Measurements from ENCODE around the gene ZKSCAN5.
"Not testable (repeated sequence)": the region's sequence is repeated elsewhere in the genome, so short reads cannot be mapped to it uniquely, and the experiment has no call there.

The ZKSCAN5 gene

DNA sequence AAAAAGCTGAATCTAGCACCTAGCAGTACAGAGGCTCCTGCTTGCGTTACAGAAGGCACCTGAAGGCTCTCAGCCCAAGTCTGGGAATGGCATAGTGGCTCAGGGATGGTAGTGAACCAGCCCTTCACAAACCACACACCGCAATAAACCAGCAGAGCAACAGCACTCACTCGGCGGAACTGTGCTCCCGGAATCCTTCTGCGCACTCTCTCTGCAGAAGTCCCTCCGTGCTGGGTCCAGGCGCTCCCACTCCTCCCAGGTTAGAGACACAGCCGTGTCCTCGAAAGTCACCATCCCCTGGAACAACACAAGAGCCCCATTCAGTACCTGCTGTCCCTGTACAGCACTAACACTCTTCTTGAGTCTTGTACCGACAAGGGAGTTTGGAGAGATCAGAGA lies 5.9 kb upstream of the ZKSCAN5 start:
- DNase-seq, result no peak

DNA sequence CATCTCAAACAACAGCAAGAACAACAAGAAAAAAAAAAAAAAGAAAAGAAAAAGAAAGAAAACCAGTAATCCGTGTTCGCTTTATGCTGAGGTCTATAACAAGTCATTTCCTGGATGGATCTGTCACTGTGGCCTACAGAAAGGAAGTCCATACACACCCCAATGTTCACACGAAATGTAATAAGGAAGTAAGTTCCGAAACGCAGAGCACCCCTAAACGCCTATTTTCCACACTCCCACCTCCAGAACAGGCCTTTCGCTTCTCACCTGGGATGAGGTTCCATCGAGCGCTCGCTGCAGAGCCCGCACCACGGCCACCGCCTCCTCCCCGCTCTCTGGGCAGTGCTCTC lies 5.1 kb upstream of the ZKSCAN5 start:
- DNase-seq, result peak; percentile 37

- peak; percentile 91 for DNase-seq
Measured at GRCh38 chr7:99499721-99500636, 4.5 kb upstream of the ZKSCAN5 start, which contains the start of gene ZNF394. ZNF394 (minus strand) TSS chr7:99500281; CDS start chr7:99500093, 188 bp downstream.

DNA sequence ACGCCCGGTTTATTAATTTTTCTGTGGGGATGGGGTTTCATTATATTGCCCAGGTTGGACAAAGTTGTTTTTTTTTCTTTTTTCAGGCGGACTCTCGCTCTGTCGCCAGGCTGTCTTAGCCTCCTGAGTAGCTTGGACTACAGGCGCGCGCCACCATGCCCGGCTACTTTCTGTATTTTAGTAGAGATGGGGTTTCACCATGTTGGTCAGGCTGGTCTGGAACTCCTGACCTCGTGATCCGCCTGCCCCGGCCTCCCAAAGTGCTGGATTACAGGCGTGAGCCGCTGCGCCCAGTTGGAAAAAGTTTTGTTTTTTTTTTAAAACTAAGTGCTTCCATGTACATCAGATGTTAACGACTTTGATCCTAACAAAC lies 3.8 kb upstream of the ZKSCAN5 start:
- DNase-seq, result no peak

DNA sequence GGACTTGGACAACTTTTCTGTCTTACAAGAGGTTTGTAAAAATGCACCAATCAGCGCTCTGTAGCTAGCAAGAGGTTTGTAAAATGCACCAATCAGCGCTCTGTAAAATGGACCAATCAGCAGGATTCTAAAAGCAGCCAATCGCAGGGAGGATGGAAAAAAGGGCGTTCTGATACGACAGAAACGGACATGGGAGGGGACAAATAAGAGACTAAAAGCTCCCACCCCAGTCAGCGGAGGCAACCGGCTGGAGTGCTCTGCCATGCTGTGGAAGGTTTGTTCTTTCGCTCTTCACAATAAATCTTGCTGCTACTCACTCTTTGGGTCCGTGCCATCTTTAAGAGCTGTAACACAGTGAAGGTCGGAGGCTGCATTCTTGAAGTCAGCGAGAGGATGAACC lies 3.2 kb upstream of the ZKSCAN5 start:
- DNase-seq, result not testable (repeated sequence)

DNA sequence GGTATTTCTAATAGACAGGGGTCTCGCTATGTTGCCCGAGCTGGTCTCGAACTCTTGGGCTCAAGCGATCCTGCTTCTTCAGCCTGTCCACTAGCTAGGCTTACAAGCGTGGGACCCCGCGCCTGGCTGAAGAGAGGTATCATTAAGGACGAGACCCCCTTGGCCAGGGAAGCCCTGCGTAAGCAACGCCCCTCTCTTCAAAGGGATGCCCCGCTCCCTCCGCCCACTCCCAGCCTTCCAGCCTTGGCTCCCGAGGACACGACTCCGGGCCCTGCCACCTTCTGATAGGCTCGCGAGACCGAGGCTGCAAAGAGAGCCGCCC lies 220 bp upstream of the ZKSCAN5 start:
- no peak for DNase-seq

DNA sequence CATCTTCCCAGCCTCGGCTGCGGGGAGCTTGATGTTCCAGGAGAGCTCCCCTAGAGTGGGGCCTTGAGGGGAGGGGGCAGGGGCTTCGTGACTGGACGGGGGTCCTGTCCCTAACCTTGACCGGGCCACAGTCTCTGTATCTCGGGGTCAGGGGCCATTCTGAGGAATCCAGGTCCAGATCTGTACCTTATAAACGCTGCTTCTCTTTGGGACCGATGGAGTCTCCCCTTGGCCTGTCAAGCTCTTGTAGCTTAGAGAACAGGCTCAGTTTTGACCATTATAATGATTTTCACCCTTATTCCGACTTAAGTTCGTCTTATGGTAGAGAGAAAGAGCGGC lies 831 bp downstream of the ZKSCAN5 start:
- no peak for DNase-seq

DNA sequence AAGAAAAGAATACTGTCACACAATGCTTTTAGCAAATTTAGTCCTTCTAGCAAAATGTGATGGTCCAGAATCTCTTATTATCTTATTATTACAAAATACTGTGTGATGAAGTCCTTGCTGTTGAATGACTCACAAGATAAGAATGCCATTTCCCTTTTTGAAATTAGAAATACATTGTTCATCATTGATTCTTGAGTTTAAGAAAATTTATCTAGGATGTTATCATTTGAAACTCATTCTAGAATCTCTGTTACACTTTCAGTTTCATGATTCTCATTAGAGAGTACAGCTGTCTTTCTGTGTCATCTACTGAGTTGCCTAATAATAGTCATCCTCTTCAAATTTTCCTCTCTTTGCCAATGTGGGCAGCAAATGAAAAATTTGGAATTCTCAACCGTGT lies 9.6 kb downstream of the ZKSCAN5 start:
- DNase-seq, result no peak

DNA sequence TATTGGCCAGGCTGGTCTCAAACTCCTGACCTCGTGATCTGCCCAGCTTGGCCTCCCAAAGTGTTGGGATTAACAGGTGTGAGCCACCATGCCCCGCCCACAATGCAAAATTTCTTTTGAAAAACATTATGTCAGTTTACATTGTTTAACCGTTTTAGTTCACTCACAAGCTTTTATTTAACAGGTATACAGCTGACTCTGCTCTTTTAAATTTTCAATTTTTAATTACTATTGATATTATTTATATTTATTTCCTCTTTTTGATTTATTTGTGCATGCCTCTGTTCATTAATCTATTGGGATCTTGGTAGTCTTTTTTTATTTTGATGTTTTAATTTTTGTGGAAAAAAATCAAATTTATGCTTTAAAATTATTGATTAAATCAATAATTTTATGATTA lies 16.9 kb downstream of the ZKSCAN5 start:
- DNase-seq, result no peak

- DNase-seq, result no peak
Measured at GRCh38 chr7:99525713-99526440, 21.4 kb downstream of the ZKSCAN5 start.

DNA sequence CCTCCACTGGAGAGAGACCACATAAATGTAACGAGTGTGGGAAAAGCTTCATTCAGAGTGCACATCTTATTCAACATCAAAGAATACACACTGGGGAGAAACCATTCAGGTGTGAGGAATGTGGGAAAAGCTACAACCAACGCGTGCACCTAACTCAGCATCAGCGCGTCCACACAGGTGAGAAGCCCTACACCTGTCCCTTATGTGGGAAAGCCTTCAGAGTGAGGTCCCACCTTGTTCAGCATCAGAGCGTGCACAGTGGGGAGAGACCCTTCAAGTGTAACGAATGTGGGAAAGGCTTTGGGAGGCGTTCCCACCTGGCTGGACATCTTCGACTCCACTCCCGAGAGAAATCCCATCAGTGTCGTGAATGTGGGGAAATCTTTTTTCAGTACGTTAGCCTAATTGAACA lies 26.9 kb downstream of the ZKSCAN5 start:
- DNase-seq, result no peak

- DNase-seq, result no peak
Measured at GRCh38 chr7:99535667-99536066, 31.2 kb downstream of the ZKSCAN5 start.

DNA sequence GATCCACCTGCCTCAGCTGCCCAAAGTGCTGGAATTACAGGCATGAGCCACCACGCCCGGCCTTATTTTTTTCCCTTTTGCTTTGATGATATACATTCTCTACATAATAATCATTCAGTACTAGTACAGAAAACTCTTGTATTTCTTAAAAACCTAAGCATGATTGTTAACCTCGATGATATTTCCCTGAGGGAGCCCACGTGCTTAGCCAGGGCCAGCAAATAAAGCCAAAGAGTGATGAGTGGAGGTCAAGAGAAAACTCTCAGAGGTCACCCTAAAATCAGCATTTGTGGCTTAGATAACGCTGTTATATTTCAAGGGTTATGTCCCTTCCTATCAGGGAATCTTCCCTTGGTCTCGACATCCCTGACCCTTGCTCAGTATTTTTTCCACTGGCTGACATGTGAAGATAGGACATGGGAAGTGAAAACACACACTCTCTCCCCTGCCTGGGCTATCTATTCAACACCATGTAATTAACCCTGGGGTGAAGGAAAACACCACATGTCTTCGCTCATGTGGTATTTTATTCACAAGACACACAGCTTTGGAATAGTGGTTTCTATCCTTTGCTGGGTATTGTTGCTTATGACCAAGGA lies 34.9 kb downstream of the ZKSCAN5 start:
- DNase-seq, result no peak

GRCh38 chr7:99540542-99540941 lies 36.1 kb downstream of the ZKSCAN5 start:
- DNase-seq, result no peak

GRCh38 chr7:99541212-99541611 lies 36.8 kb downstream of the ZKSCAN5 start:
- DNase-seq, result no peak

DNA sequence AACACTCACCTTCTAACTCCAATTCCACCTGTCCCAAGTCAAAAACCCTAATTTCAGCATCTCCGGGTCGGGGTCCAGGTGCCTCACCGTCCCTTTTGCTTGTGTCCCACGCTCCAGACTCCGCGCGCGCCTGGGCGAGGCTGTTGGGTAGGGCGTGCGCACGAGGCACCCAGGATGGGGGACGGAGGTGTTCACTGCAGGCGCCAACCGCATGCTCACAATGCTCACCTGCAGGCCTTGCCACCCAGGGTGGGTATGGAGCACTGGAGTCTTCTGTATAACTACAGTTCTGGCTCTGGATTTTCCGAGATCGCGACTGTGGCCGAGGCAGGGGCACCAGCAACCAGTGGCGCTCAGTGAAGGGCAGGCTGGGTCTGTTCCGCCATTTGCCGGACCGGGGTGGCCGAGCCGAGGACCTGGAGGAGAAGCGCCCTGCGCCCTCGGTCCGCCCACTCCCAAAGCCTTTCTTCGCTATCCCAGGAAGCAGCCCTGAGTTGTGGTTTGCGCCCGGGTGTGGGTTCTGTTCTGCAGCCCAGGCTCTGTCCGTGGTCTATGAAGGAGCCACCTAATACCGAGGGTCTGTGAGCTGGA lies 38.7 kb downstream of the ZKSCAN5 start:
- no peak for DNase-seq

DNA sequence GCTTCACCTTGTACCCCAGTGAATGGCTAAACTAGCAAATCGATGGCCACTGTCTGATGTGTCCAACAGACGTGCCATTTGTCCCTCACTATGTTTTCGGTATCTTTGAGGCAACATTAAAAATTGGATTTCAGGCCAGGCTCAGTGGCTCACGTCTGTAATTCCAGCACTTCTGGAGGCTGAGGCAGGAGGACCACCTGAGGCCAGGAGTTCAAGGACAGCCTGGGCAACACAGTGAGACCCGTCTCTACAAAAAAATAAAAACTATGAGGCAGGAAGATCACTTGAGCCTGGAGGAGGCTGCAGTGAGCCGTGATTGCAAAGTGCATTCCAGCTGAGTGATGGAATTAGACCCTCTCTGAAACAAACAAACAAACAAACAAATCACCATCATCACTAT lies 39.5 kb downstream of the ZKSCAN5 start:
- no peak for DNase-seq

GRCh38 chr7:99545308-99545707 lies 40.8 kb downstream of the ZKSCAN5 start:
- DNase-seq, result not testable (repeated sequence)

DNA sequence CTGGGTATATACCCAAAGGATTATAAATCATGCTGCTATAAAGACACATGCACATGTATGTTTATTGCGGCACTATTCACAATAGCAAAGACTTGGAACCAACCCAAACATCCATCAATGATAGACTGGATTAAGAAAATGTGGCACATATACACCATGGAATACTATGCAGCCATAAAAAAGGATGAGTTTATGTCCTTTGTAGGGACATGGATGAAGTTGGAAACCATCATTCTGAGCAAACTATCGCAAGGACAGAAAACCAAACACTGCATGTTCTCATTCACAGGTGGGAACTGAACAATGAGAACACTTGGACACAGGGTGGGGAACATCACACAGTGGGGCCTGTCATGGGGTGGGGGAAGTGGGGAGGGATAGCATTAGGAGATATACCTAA lies 45.1 kb downstream of the ZKSCAN5 start:
- not testable (repeated sequence) for DNase-seq

DNA sequence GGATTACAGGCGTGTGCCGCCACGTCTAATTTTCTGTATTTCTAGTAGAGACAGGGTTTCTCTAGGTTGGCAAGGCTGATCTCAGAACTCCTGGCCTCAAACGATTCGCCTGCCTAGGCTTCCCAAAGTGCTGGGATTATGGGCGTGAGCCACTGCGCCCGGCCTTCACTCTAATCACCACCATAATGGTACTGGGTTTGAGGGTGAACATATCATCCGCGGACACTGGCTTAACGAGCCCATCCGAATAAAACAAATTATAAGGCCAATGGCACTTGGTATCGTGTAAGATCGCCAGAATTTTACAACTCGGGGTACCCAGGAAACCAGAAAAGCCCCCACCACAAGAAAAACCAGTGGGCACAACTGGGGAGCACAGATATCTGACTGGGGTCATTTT lies 46.9 kb downstream of the ZKSCAN5 start:
- no peak for DNase-seq

DNA sequence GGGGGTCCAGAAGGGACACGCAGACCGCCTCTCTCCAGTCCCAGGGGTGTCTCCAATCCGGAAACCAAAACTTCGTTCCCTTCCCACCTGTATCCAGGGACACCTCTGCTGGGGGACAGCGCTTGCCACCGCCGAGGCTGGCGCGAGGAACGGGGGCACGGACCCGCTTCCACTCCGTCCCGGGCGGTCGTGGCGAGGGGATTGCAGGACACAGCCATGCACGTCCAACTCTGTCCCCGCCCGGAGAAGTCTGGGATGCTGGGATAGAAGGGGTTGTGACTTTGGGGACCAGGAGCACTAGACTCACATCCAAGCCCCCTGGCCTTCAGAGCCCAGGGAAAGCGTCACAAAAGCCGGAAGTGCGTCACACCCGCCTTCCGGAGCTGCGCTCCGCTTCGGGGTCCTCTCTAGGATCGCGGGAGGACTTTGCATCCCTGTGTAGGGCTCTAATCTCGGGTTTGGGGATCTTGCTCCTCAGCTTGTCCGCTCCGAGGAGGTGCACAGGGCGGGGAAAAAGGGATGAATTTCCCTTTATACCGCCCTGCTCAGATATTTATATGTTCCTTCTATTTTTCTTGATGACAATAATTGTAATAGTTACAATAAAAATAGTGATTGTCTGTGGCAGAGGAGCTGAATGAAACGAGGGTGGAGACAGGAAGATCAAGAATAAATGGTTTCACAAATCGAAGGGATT lies 47.5 kb downstream of the ZKSCAN5 start, which contains the start of gene FAM200A:
TSS of gene FAM200A (minus strand) at position 348 of the 697 bp plus-strand sequence. CDS start 3,707 bp downstream, outside the sequence.
- DNase-seq, result peak; percentile 80

DNA sequence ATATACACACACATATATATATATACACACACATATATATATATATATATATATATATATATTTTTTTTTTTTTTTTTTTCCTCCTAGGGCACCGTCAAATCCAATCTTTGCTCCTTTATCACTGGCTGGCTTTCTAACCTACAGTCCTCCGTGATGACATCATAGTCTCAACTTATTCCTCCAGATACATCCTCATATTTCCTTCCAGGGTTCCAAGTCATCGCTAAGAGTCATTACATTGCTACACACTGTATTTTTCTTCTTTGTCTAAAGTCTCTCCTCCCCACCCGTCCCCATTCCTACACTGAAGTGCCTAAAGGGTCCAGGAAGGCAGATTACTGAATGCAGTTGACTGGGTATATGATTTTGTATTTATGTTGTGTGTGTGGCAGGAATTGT lies 48.6 kb downstream of the ZKSCAN5 start:
- DNase-seq, result no peak

DNA sequence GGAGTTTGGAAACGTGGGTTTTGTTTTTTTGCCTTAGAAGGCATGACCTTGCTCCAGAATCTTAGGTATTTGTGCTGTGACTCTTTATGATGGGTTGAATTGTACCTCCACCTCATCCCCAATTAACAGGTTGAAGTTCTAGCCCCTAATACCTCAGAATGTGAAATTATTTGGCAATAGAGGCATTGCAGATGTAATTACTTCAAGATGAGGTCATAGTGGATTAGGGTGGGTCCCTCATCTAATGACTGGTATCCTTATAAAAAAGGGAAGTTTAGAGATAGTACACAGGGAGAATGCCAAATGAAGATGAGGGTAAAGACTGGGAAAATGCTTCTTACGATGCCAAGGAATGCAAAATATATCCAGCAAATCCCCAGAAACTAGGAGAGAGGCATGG lies 50.5 kb downstream of the ZKSCAN5 start:
- no peak for DNase-seq
